NAMALWA (cell line): ENCODE results near the gene MARCHF4.
A peak's percentile ranks its signal among the peaks of the same experiment; 100 is the strongest.

Experiments used
- DNase-seq: peaks from one replicate; pipeline ENCODE4 v3.0.0-alpha.2; 2015; ENCODE audit warnings: low spot score

MARCHF4 gene, protein sequence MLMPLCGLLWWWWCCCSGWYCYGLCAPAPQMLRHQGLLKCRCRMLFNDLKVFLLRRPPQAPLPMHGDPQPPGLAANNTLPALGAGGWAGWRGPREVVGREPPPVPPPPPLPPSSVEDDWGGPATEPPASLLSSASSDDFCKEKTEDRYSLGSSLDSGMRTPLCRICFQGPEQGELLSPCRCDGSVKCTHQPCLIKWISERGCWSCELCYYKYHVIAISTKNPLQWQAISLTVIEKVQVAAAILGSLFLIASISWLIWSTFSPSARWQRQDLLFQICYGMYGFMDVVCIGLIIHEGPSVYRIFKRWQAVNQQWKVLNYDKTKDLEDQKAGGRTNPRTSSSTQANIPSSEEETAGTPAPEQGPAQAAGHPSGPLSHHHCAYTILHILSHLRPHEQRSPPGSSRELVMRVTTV

GRCh38 chr2:216371721-216372702 lies at the start of gene MARCHF4:
TSS of gene MARCHF4 (minus strand) at chr2:216372483. CDS start at chr2:216370260, 2,223 bp downstream.
- no peak for DNase-seq

DNA sequence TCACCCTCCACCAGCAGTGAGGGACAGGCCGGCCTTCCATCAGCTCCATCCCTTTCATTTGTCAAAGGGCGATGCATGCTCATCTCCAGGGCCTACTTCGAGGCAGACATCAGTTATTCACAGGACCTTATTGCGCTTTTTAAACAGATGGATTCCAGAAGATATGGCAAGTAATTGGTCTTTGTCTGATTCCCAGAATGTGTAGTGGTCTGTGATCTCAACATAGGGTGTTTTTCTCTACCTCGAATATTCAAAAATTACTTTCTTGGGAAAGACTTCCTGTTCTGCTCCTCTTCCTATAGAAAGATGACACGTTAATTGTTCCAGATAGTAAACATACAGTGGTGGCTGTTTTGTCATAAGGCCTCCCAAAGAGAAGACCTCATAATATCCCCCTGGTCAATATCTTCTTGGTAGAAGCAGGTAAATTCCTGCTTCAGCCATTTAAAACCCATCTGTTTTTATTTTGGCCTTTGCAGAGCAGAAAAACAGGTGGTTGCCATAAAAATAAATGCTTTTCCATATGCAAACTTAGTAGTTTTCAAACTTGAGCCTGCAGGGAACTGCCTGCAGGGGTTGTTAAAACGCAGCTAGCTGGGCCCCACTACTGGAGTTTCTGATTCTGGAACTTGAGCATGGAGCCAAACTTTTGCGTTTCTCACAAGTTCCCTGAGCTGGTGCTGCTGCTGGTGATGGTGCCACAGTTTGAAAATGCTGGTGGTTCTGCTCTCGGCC lies 48.3 kb upstream of the MARCHF4 start:
- DNase-seq = no peak

- DNase-seq = no peak
Measured at GRCh38 chr2:216418981-216419380, 46.7 kb upstream of the MARCHF4 start.

DNA sequence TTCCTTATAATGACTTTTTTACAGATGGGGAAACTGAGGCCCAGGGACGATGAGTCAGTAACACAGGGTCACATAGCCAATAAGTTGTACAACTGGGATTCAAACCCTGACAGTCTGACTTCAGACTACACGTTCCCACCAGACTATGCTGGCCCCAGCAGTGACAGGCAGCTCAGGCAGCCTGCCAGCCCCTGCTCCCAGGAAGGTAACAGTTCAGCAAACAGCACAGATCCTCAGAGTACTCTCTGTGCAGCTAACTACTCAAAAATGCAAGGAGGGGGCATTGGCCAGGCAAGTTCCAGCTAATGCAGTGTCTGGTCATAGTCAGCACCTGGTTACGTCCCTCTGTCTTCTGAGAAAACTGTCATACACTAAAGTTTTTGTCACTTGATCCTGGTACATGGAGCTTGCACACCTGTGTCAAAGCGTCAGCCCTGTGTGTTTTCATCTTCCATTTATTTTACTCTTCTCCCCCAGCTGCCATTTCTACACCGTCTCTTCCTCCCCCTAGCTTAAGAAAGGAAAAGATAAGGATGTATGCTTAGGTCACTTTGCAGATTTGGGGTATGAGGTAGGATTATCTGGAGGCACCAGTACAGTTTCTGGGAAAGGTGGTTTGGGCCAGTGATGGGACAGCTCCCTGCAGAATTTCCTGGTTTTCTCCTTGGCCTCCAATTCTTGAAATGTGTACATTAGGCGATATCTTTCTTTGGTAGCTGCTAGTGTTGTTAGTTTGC lies 44.5 kb upstream of the MARCHF4 start:
- DNase-seq = no peak

- DNase-seq = no peak
Measured at GRCh38 chr2:216415541-216415940, 43.3 kb upstream of the MARCHF4 start.

- no peak for DNase-seq
Measured at GRCh38 chr2:216414772-216415319, 42.6 kb upstream of the MARCHF4 start.

DNA sequence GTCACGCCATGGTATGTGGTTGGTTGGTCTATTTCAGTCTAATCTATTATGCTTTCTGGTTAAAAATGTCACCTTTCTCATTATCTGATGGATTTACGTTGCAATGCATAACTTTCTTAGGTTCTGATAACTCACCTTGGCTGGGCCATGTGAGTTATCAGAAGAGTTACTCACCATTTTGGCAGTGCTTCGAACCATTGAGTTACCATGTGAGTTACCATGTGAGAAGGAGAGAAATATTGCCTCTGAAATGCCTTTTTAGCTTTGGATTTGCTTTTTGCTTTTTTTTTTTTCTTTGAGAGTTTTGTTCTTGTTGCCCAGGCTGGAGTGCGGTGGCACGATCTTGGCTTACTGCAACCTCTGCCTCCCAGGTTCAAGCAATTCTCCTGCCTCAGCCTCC lies 41.6 kb upstream of the MARCHF4 start:
- no peak for DNase-seq

GRCh38 chr2:216412022-216412999 lies 40.0 kb upstream of the MARCHF4 start, which contains the start of gene SMARCAL1:
TSS of gene SMARCAL1 (plus strand) at chr2:216412484. CDS start at chr2:216414705, 2,221 bp downstream.
- peak; percentile 99 for DNase-seq

- no peak for DNase-seq
Measured at GRCh38 chr2:216410550-216410949, 38.3 kb upstream of the MARCHF4 start.

DNA sequence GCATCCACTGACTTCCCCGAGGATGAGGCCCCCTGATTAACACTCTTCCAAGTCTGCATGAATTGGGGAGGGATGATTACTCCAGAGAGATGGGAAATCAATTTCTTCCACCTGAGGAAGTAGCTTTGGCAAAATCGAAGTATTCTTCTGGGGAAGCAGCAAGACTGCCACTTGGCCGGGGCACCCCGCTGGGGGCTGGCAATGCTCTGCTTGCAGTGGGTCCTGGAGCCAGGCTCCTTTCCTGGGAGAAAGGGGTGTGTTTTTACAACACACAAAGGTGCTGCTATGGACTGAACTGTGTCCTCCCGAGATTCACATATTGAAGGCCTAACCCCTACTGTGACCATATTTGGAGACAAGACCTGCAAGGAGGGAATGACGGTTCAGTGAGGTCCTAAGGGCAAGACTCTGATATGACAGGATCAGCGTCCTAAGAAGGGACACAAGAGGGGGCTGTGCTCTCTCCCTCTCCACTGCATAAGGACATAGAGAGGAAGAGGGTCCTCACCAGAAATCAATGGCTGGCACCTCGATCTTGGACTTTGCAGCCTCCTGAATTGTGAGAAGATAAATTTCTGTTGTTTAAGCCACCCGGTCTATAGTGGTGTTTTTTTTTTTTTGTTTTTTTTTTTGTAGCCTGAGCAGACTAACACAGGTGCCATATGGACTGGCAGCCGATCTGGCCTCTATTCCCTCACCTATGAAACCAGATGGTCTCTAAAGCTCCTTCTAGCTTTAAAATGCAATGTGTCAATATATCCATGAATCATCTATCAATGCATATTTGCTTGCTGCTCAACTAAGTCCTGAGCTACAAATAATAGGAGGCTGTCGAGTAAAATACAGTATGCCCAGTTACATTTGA lies 36.4 kb upstream of the MARCHF4 start:
- no peak for DNase-seq

GRCh38 chr2:216406826-216407225 lies 34.5 kb upstream of the MARCHF4 start:
- no peak for DNase-seq

DNA sequence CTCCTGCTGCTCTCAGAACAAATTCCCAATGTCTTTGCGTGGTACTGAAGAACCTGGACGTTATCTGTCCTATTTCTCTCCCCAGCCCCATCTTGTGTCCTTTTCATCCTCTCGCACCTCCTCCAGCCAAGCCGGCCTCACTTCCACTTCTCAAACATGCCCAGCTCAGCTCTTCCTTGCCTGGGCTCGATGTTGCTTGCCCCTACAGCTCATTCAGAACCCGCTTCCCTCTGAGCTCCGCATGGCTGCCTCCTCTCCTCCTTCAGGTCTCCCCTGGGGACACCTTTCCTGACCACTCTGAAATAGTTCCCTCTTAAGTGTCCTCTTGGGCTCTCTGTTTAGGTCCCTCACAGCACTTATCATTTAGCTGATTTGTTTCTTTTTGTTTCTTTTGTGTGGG lies 33.3 kb upstream of the MARCHF4 start:
- DNase-seq = no peak

GRCh38 chr2:216404010-216404618 lies 31.8 kb upstream of the MARCHF4 start:
- peak; percentile 59 for DNase-seq

DNA sequence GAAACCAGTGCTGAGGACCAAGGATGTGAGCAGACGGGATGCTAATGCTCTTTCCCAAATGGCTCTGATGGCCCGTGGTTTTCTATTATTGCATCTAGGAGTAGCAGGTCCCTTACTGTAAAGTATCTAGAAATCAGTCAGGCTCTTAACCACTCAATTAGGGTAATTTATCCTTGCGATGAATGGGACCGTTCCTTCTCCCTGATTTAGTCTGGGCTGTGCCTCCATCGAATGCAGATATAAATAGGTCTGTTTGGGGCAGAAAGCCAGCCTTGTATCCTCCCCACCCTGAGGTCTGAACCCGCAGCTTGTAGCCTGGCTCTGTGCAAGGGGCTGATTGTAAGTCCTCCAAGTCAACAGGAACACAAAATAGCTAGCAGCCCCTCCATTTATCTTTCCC lies 30.5 kb upstream of the MARCHF4 start:
- no peak for DNase-seq

DNA sequence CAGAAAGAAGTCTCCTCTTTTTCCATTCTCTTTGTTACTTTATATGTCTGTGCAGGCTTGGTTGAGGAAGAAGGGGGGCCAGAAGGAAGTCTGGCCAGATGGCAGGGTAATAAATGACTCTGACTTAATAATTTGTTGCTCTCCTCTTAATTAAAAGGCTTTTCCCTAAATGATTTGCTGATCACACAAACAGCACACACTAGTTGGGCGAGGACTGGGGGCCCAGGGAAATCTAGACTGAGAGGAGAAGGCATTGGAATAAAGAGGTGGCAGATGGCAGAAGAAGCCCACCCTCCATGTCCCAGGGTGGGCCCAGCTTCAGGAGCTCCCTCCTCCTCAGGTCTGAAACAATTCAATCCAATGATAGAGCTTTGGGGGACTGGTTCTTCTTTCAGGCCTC lies 27.3 kb upstream of the MARCHF4 start:
- DNase-seq = no peak

DNA sequence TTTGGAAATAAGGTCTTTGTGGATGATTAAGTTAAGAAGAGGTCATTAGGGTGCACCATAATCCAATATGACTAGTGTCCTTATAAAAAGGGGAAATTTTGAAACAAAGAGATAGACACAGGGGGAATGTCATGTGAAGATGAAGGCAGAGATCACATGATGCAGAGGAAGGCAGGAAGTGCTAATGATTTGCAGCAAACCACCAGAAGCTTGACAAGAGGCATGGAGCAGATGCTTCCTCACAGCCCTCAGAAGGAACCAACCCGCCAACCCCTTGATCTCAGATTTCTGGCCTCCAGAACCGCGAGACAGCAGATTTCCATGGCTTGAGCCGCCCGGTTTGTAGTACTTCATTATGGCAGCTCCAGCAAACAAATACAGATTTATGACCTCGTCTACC lies 22.6 kb upstream of the MARCHF4 start:
- DNase-seq = no peak

DNA sequence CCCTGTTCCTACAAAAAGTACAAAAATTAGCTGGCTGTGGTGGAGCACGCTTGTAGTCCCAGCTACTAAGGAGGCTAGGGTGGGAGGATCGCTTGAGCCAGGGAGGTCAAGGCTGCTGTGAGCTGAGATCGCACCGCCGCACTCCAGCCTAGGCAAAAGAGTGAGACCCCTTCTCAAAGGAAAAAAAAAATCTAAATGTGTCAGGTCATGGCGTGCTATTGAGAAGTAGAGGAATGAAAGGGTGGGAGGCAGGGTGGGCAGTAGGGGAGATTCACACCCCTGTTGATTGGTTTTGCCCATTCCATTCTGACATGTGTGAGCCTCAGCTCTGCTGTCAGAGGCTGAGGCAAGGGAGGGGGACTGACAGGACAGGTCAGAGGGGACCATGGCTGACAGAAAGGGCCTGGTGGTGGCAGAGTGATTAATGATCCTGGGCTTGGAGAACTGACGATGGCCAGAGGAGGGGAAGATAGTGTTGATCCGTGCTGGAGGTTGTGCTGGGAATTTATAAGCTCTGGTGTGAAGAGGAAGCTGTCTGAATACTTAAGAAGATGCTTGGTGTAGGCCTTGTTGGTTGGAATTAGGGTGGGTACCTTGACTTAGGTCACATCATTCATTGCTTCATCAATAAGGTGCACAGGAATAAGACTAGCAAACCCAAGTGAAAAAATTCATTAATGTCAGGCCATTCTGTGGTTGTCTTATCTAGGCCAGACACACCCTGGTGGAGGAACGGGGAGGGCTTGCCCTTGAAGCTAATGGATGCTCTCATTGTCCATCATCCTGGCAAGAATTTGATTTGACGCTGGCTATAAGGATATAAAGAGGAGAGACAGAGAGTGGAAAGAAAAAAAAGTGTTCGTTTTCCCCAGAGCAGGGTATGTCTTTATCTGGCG lies 20.9 kb upstream of the MARCHF4 start:
- DNase-seq = no peak
